ENCODE data around the gene ENPP3. TPM values are rescaled to one million over a fixed set of nuclear protein-coding genes. Genes with fewer than 3 reads are reported as not detected.
A peak's percentile ranks its signal among the peaks of the same experiment; 100 is the strongest.

The ENPP3 gene
- polyA plus RNA-seq, 1 donor, result 43.7 TPM

DNA sequence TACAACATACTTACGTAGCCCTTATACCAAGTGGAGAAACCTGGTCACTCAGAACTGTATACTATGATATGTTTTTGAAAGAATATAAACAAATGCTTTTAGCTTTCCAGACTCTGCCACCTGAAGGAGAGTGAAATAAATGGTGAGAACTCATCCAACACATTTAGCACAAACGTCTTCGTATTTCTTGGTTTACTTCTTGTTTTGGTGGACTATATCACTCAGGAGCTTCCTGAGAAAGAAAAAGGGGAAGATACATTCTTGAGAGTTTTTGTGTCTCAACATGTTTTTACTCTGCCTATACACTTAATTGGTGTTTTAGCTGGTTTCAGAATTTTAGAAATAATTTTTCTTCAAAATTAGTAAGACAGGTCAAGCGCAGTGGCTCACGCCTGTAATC is 93.2 kb downstream of the ENPP3 start:
- no peaks in the 10 kb centered on the region for H3K9me3 ChIP-seq (ENCODE audit: control insufficient read depth, low read depth, low read length)
- H3K27ac ChIP-seq (ENCODE audit: low read length), result no peak overlapping the region
- no peak for DNase-seq
- no peaks in the 10 kb centered on the region for H3K4me1 ChIP-seq (ENCODE audit: control insufficient read depth, insufficient read depth, low read length)
- peaks cover 9% of the 10 kb centered on the region for H3K36me3 ChIP-seq (ENCODE audit: control insufficient read depth, insufficient read depth, low read length)
- no peaks in the 10 kb centered on the region for H3K27me3 ChIP-seq (ENCODE audit: control insufficient read depth, insufficient read depth, low read length)
- WGBS (ENCODE audit: insufficient coverage, low lambda C conversion rate), result 86% methylated on average over 2 of the region's 5 CpGs
- no peak overlapping the region for H3K4me3 ChIP-seq (ENCODE audit: low read length)

DNA sequence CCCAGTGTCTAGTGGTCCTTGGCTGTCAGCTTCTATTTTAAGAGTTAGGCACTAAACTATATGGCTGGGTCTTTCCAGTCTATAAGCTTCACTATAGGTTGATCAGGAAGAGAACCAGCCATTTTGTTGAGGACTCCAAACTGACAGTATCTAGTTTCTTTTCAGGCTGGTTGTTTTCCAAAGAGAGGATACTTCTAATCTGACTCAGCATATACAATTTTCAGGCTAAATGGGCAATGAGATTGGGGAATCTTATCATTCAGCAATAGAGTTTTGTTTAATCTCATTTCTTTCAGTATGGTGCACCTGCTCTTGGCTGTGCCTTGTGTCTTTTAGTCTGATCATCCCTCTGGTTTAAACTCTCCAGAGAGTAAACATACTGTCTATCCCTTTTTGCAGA is 94.1 kb downstream of the ENPP3 start:
- Histone ChIP-seq H3K27me3 (ENCODE audit: control insufficient read depth, insufficient read depth, low read length) (no peaks in the 10 kb centered on the region), H3K4me1 (ENCODE audit: control insufficient read depth, insufficient read depth, low read length) (no peaks in the 10 kb centered on the region), H3K9me3 (ENCODE audit: control insufficient read depth, low read depth, low read length) (no peaks in the 10 kb centered on the region), H3K4me3 (ENCODE audit: low read length) (no peak overlapping the region), H3K27ac (ENCODE audit: low read length) (no peak overlapping the region), H3K36me3 (ENCODE audit: control insufficient read depth, insufficient read depth, low read length) (peaks cover 5% of the 10 kb centered on the region)
- no peak for DNase-seq

DNA sequence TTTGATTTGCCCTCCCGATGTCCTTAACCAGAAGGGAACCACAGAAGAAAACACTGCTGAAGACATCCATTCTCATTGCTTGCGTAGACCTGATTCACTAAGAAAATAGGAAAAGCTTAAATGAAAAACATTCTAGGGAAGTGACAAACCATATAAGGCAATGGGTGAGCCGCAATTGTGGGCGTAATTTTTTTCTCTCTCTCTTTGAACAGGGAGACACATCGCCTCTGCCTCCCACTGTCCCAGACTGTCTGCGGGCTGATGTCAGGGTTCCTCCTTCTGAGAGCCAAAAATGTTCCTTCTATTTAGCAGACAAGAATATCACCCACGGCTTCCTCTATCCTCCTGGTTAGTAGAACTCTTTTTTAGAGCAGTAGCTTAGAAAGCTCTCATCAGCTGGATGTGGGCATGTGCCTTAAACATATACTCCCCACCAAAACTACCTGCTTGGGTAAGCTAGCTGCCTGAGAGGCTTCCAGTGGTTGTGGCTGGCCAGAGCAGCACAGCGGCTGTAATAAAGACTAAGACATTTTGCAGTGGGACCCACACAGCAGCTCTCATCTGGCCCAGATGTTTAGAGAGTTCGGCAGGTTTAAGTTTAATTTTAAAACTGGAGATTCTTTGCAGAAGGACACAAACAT is 96.4 kb downstream of the ENPP3 start:
- Histone ChIP-seq H3K27me3 (ENCODE audit: control insufficient read depth, insufficient read depth, low read length) (no peaks in the 10 kb centered on the region), H3K27ac (ENCODE audit: low read length) (no peak overlapping the region), H3K36me3 (ENCODE audit: control insufficient read depth, insufficient read depth, low read length) (peaks cover 5% of the 10 kb centered on the region), H3K4me3 (ENCODE audit: low read length) (no peak overlapping the region), H3K9me3 (ENCODE audit: control insufficient read depth, low read depth, low read length) (no peaks in the 10 kb centered on the region), H3K4me1 (ENCODE audit: control insufficient read depth, insufficient read depth, low read length) (no peaks in the 10 kb centered on the region)
- DNase-seq, result no peak
- 63% methylated on average over 2 of the region's 9 CpGs for WGBS (ENCODE audit: insufficient coverage, low lambda C conversion rate)

DNA sequence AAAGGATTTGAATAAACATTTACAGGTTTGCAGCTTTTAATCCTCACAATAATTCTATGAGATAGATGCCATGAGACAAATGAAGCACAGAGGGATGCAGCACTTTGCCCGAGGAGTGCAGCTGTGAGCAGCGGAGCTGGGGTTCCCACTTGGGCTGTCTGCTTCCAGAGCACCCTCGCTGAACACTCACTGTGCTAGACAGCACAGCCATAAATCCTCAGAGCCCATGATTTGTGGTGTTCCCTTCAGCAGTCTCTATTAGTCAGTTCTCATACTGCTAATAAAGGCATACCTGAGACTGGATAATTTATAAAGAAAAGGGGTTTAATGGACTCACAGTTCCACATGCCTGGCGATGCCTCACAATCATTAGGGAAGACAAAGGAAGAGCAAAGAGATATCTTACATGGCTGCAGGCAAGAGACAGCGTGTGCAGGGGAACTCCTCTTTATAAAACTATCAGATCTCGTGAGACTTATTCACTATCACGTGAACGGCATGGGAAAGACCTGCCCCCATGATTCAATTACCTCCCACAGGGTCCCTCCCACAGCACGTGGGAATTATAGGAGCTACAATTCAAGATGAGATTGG is 99.0 kb downstream of the ENPP3 start:
- no peaks in the 10 kb centered on the region for H3K4me1 ChIP-seq (ENCODE audit: control insufficient read depth, insufficient read depth, low read length)
- no peak overlapping the region for H3K4me3 ChIP-seq (ENCODE audit: low read length)
- H3K36me3 ChIP-seq (ENCODE audit: control insufficient read depth, insufficient read depth, low read length), result peaks cover 5% of the 10 kb centered on the region
- no peak overlapping the region for H3K27ac ChIP-seq (ENCODE audit: low read length)
- no CpG with 5 or more reads among the region's 9 CpGs for WGBS (ENCODE audit: insufficient coverage, low lambda C conversion rate)
- no peaks in the 10 kb centered on the region for H3K9me3 ChIP-seq (ENCODE audit: control insufficient read depth, low read depth, low read length)
- DNase-seq, result no peak
- H3K27me3 ChIP-seq (ENCODE audit: control insufficient read depth, insufficient read depth, low read length), result no peaks in the 10 kb centered on the region

DNA sequence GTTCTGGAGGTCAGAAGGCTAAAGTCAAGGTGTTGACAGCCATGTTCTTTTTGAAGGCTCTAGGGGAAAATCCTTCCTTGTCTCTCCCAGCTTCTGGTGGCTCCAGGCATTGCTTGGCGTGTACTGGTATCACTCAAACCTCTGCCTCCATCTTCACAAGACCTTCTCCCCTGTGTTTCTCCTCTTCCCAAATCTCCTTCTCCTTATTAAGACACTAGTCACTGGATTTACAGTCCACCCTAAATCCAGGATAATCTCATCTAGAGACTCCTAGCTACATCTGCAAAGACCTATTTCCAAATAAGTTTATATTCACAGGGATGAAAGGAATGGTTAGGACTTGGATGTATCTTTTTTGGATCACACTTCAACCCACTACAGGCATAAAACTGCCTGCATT is 99.7 kb downstream of the ENPP3 start:
- H3K4me3 ChIP-seq (ENCODE audit: low read length), result no peak overlapping the region
- no peaks in the 10 kb centered on the region for H3K9me3 ChIP-seq (ENCODE audit: control insufficient read depth, low read depth, low read length)
- peaks cover 5% of the 10 kb centered on the region for H3K36me3 ChIP-seq (ENCODE audit: control insufficient read depth, insufficient read depth, low read length)
- H3K4me1 ChIP-seq (ENCODE audit: control insufficient read depth, insufficient read depth, low read length), result no peaks in the 10 kb centered on the region
- WGBS (ENCODE audit: insufficient coverage, low lambda C conversion rate), result 100% methylated on average over 1 of the region's 1 CpG
- H3K27me3 ChIP-seq (ENCODE audit: control insufficient read depth, insufficient read depth, low read length), result no peaks in the 10 kb centered on the region
- DNase-seq, result no peak
- no peak overlapping the region for H3K27ac ChIP-seq (ENCODE audit: low read length)

DNA sequence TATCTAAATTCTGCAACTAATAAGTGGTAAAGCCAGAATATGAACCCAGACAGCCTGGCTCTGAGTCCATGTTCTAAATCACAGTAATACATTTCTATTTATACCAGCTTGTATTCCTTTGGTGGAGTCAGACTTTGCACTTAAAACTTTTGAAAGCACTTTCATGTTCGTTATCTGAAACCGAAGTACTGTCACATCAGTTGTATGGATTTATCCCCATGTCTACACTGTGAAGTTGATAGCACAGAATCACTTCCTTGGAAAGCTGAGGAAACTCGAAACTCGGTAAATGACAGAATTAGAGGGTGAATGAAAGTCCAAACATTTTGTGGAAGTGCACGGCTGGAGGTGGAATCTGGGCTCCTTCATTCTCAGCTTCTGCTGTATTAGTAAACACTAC is 102.0 kb downstream of the ENPP3 start:
- DNase-seq, result peak; percentile 37 to 87
- no peak overlapping the region for H3K4me3 ChIP-seq (ENCODE audit: low read length)
- no CpG with 5 or more reads among the region's 5 CpGs for WGBS (ENCODE audit: insufficient coverage, low lambda C conversion rate)
- H3K36me3 ChIP-seq (ENCODE audit: control insufficient read depth, insufficient read depth, low read length), result no peaks in the 10 kb centered on the region
- H3K27me3 ChIP-seq (ENCODE audit: control insufficient read depth, insufficient read depth, low read length), result no peaks in the 10 kb centered on the region
- no peaks in the 10 kb centered on the region for H3K9me3 ChIP-seq (ENCODE audit: control insufficient read depth, low read depth, low read length)
- H3K4me1 ChIP-seq (ENCODE audit: control insufficient read depth, insufficient read depth, low read length), result no peaks in the 10 kb centered on the region
- H3K27ac ChIP-seq (ENCODE audit: low read length), result peak overlapping the region; percentile 66

DNA sequence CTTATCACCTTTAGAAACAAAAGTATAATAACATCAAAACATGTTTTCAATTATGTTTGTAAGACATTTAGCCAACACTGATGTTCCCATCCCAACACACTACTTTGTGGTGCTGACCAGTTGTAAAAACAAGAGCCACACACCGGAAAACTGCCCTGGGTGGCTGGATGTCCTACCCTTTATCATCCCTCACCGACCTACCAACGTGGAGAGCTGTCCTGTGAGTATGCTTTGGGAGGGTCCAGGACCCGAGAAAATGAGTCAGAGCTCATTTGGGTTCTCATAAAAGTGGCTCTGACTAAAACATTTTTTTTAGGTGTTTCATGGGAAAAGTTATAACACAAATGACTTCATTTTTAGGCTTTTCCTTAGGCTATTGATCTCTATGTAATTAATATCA is 103.1 kb downstream of the ENPP3 start:
- no peak for DNase-seq
- Histone ChIP-seq H3K27ac (ENCODE audit: low read length) (no peak overlapping the region), H3K9me3 (ENCODE audit: control insufficient read depth, low read depth, low read length) (no peaks in the 10 kb centered on the region), H3K36me3 (ENCODE audit: control insufficient read depth, insufficient read depth, low read length) (no peaks in the 10 kb centered on the region), H3K4me3 (ENCODE audit: low read length) (no peak overlapping the region), H3K27me3 (ENCODE audit: control insufficient read depth, insufficient read depth, low read length) (no peaks in the 10 kb centered on the region), H3K4me1 (ENCODE audit: control insufficient read depth, insufficient read depth, low read length) (no peaks in the 10 kb centered on the region)
- no CpG with 5 or more reads among the region's 4 CpGs for WGBS (ENCODE audit: insufficient coverage, low lambda C conversion rate)

DNA sequence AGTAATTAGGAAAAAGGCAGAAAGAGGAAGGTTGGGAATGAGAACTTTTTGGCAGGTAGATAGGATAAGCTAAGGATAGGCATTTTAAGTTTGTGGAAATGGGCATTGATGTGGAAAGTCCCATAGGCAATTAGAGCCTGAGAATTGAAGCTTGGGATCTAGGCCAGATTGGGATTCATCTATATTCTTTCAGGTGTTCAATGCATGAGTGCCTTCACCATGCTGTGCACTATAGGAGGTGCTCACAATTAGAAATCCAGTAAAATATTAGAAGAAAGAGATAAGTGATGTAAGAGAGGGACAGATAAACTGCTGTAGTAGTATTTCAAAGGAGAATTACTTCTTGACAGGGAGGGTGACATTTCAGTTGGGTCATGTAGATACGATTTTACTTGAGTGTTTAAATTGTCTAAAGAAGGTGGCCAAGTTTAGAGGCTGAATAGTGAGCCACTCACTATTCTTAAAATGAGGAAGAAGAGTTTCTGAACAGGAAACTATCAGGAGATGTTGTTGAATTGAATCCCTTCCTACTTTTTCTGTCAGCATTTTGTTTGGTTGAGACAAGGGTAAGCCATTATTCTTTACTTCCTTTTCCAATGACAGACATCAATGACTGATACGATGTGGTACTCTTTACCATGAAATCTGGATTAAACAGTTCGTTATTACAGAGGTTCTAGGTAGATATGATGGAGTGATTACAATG is 104.7 kb downstream of the ENPP3 start:
- Histone ChIP-seq H3K27ac (ENCODE audit: low read length) (no peak overlapping the region), H3K4me1 (ENCODE audit: control insufficient read depth, insufficient read depth, low read length) (no peaks in the 10 kb centered on the region), H3K9me3 (ENCODE audit: control insufficient read depth, low read depth, low read length) (no peaks in the 10 kb centered on the region), H3K4me3 (ENCODE audit: low read length) (no peak overlapping the region), H3K36me3 (ENCODE audit: control insufficient read depth, insufficient read depth, low read length) (no peaks in the 10 kb centered on the region), H3K27me3 (ENCODE audit: control insufficient read depth, insufficient read depth, low read length) (no peaks in the 10 kb centered on the region)
- 90% methylated on average over 3 of the region's 3 CpGs for WGBS (ENCODE audit: insufficient coverage, low lambda C conversion rate)
- DNase-seq, result no peak

DNA sequence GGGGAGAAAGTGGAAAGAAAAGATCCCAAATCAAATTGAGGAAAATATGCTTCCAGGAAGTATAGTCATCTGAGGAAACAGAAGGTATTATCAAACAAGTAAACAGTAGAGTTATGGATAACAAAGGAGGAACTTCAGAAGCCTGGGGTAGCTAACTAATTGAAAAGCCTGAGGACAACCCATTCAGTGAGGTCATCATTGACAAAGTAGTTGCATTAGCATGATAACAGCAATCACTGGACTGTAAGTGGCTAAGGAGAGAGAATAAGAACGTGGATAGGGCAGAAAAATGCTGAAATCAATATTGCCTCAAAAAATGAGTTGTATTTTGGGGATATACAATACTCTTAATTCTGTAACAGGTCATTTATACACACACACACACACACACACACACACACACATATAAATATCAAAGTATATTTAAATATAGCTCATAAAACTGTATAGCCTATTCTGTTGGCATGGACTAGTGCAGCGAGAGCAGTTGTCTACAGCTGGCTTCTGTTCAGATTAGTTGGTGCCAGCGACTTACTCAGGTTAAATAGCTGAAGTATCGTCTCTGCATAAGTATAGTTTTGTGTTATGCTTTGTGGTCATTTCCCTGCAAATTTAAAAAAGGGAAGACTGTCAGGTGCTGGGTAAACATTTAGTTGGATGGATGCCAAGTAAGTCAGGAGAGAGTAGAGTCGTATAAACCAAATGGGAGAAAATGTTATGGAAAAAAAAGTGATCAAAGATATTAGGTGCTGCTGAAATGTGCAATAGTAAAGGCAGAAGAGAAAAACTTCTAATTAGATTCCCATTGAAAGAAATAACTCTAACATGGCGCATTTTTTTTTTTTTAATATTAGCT is 107.6 kb downstream of the ENPP3 start:
- WGBS (ENCODE audit: insufficient coverage, low lambda C conversion rate), result 49% methylated on average over 3 of the region's 6 CpGs
- H3K27ac ChIP-seq (ENCODE audit: low read length), result no peak overlapping the region
- H3K36me3 ChIP-seq (ENCODE audit: control insufficient read depth, insufficient read depth, low read length), result no peaks in the 10 kb centered on the region
- H3K4me1 ChIP-seq (ENCODE audit: control insufficient read depth, insufficient read depth, low read length), result no peaks in the 10 kb centered on the region
- H3K9me3 ChIP-seq (ENCODE audit: control insufficient read depth, low read depth, low read length), result no peaks in the 10 kb centered on the region
- H3K4me3 ChIP-seq (ENCODE audit: low read length), result no peak overlapping the region
- no peaks in the 10 kb centered on the region for H3K27me3 ChIP-seq (ENCODE audit: control insufficient read depth, insufficient read depth, low read length)
- peak in 1 of 2 donors; percentile 29 for DNase-seq

DNA sequence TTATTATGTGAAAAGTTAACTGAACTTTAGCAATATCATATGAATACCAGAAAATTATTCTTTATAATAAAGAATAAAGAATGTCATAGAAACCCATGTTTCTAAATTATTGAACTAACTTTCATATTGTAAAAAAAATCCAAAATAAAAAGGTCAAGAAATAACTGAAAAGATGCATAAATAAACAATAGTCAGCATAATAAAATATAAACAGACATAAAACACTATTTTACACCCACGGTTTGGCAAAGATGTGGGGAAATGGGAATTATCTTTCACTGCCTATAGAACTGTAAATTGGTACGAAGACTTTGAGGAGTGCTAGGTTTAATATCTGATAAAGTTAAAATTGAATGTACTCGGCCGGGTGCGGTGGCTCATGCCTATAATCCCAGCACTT is 108.4 kb downstream of the ENPP3 start:
- Histone ChIP-seq H3K27ac (ENCODE audit: low read length) (no peak overlapping the region), H3K9me3 (ENCODE audit: control insufficient read depth, low read depth, low read length) (no peaks in the 10 kb centered on the region), H3K4me3 (ENCODE audit: low read length) (no peak overlapping the region), H3K27me3 (ENCODE audit: control insufficient read depth, insufficient read depth, low read length) (no peaks in the 10 kb centered on the region), H3K36me3 (ENCODE audit: control insufficient read depth, insufficient read depth, low read length) (no peaks in the 10 kb centered on the region), H3K4me1 (ENCODE audit: control insufficient read depth, insufficient read depth, low read length) (no peaks in the 10 kb centered on the region)
- 100% methylated on average over 1 of the region's 5 CpGs for WGBS (ENCODE audit: insufficient coverage, low lambda C conversion rate)
- no peak for DNase-seq

Data from large intestine (tissue), 3 donors.